ENCODE results near the gene NID1.

- TF ChIP-seq CTCF (IDR thresholded peaks at IDR 0.05; ENCODE audit: insufficient read depth, low read length) (no peak), GABPA (IDR thresholded peaks at IDR 0.05; ENCODE audit: low read depth) (no peak), POLR2AphosphoS5 (IDR thresholded peaks at IDR 0.05; ENCODE audit: low read depth) (no peak)
Measured at GRCh38 chr1:236025836-236026235, 39.1 kb downstream of the NID1 start.

Data from HL-60 (cell line).